IMR-90 (cell line): Measurements from ENCODE around the gene PARP1. TPM values are rescaled to one million over a fixed set of nuclear protein-coding genes. Genes with fewer than 3 reads are reported as not detected.

Experiments
- ATAC-seq: fragments of 200-7000 bp; cut with Tn5 transposase; 2 replicates; pipeline ENCODE4 v1.9.1; 2020; ENCODE audit warnings: low read depth, mild to moderate bottlenecking, moderate library complexity
- BruUV-seq: library from RNA; stranded (reverse); fragments of 400-500 nt; replicated peaks from 2 replicates; lab custom pipeline; 2021; lab: Mats Ljungman, UMichigan
- CTCF ChIA-PET: fragments of 300-600 bp; formaldehyde crosslinking; extraction: SDS; loops from one replicate; lab custom pipeline; 2021; ENCODE audit warnings: antibody characterized with exemption; lab: Yijun Ruan, JAX
- POLR2A ChIA-PET: fragments of 300-600 bp; sonication (Branson Sonifier 250); formaldehyde crosslinking; loops from one replicate; lab custom pipeline; 2022; ENCODE audit warnings: antibody characterized with exemption; ENCODE audit not compliant: unreplicated experiment; lab: Charles Lee
- DNase-seq: peaks from one replicate; pipeline ENCODE4 v3.0.0; 2013
- H2AFZ ChIP-seq: replicated peaks from 2 replicates; pipeline ENCODE3; 2013; ENCODE audit warnings: low read length, mild to moderate bottlenecking; ENCODE audit not compliant: poor library complexity
- H2AK5ac ChIP-seq: 2 replicates; pipeline ENCODE4 v1.6.1; 2013; ENCODE audit warnings: low read depth, low read length, inconsistent platforms
- H2AK9ac ChIP-seq: replicated peaks from 2 replicates; pipeline ENCODE3; 2013; ENCODE audit warnings: mild to moderate bottlenecking, low read depth, low read length, moderate library complexity; ENCODE audit not compliant: poor library complexity
- H2BK120ac ChIP-seq: 2 replicates; pipeline ENCODE4 v1.6.1; 2013; ENCODE audit warnings: low read depth, low read length, inconsistent platforms
- H2BK15ac ChIP-seq: 3 replicates; pipeline ENCODE4 v1.6.1; 2013; ENCODE audit warnings: low read depth, low read length, inconsistent platforms
- H2BK20ac ChIP-seq: 2 replicates; pipeline ENCODE4 v1.6.1; 2013; ENCODE audit warnings: low read depth, mild to moderate bottlenecking, inconsistent platforms, low read length, moderate library complexity
- H2BK5ac ChIP-seq: 2 replicates; pipeline ENCODE4 v1.6.1; 2013; ENCODE audit warnings: mild to moderate bottlenecking, low read depth, low read length, inconsistent platforms; ENCODE audit not compliant: poor library complexity, severe bottlenecking
- H3K14ac ChIP-seq: replicated peaks from 2 replicates; pipeline ENCODE4 v1.6.1; 2013; ENCODE audit warnings: low read depth, low read length, inconsistent platforms
- H3K18ac ChIP-seq: 2 replicates; pipeline ENCODE4 v1.6.1; 2013; ENCODE audit warnings: low read depth, low read length, control low read depth
- H3K23ac ChIP-seq: 2 replicates; pipeline ENCODE4 v1.6.1; 2013; ENCODE audit warnings: low read depth, low read length, inconsistent platforms
- H3K27ac ChIP-seq: 2 replicates; pipeline ENCODE4 v1.5.1; 2013; ENCODE audit warnings: mild to moderate bottlenecking, control low read depth, low read length; ENCODE audit not compliant: insufficient read depth
- H3K27me3 ChIP-seq: 2 replicates; pipeline ENCODE4 v1.6.1; 2013; ENCODE audit warnings: low read length; ENCODE audit not compliant: control insufficient read depth, insufficient read depth
- H3K36me3 ChIP-seq: 2 replicates; pipeline ENCODE4 v1.6.1; 2013; ENCODE audit warnings: low read length, mixed read lengths; ENCODE audit not compliant: control insufficient read depth, insufficient read depth
- H3K4ac ChIP-seq: 2 replicates; pipeline ENCODE4 v1.6.1; 2013; ENCODE audit warnings: low read depth, low read length, inconsistent platforms
- H3K4me1 ChIP-seq: 2 replicates; pipeline ENCODE4 v1.6.1; 2013; ENCODE audit warnings: low read length, mixed read lengths; ENCODE audit not compliant: control insufficient read depth, insufficient read depth
- H3K4me2 ChIP-seq: 2 replicates; pipeline ENCODE4 v1.6.1; 2013; ENCODE audit warnings: low read depth, mild to moderate bottlenecking, control low read depth, low read length, moderate library complexity
- H3K4me3 ChIP-seq: 2 replicates; pipeline ENCODE4 v1.5.1; 2013; ENCODE audit warnings: low read depth, mild to moderate bottlenecking, control low read depth, low read length, moderate library complexity; ENCODE audit not compliant: insufficient read depth
- H3K56ac ChIP-seq: 2 replicates; pipeline ENCODE4 v1.6.1; 2013; ENCODE audit warnings: low read length, inconsistent platforms; ENCODE audit not compliant: insufficient read depth; ENCODE audit errors: extremely low read depth
- H3K79me1 ChIP-seq, 2 experiments: 2 replicates each; pipeline ENCODE4 v1.6.1; 2013; ENCODE audit warnings: low read length in 2 of 2, inconsistent platforms in 1 of 2, low read depth in 1 of 2
- H3K9ac ChIP-seq: 2 replicates; pipeline ENCODE4 v1.6.1; 2013; ENCODE audit warnings: low read depth, low read length, control low read depth
- H3K9me1 ChIP-seq: 2 replicates; pipeline ENCODE4 v1.6.1; 2013; ENCODE audit warnings: low read length, inconsistent platforms; ENCODE audit not compliant: insufficient read depth
- H3K9me3 ChIP-seq: 2 replicates; pipeline ENCODE4 v1.6.1; 2013; ENCODE audit warnings: low read length; ENCODE audit not compliant: control insufficient read depth, insufficient read depth
- H4K20me1 ChIP-seq: 2 replicates; pipeline ENCODE4 v1.6.1; 2013; ENCODE audit warnings: low read length, inconsistent platforms; ENCODE audit not compliant: insufficient read depth
- H4K5ac ChIP-seq: 2 replicates; pipeline ENCODE4 v1.6.1; 2013; ENCODE audit warnings: mild to moderate bottlenecking, low read depth, low read length, control low read depth
- H4K8ac ChIP-seq, 2 experiments: 2 replicates each; pipeline ENCODE4 v1.6.1; 2013; ENCODE audit warnings: low read depth in 2 of 2, low read length in 2 of 2, control low read depth in 1 of 2, inconsistent platforms in 1 of 2
- H4K91ac ChIP-seq: 2 replicates; pipeline ENCODE4 v1.6.1; 2013; ENCODE audit warnings: low read depth, low read length, inconsistent platforms; ENCODE audit not compliant: insufficient read depth
- BHLHE40 ChIP-seq: fragments of 150-350 bp; IDR thresholded peaks from 2 replicates; pipeline ENCODE4 v1.6.1; 2016; ENCODE audit warnings: mild to moderate bottlenecking, low read depth, low read length
- CEBPB ChIP-seq: IDR thresholded peaks from 2 replicates; pipeline ENCODE4 v1.6.1; 2012; ENCODE audit warnings: low read depth, low read length, improper control_type of control experiment
- CHD1 ChIP-seq: IDR thresholded peaks from 2 replicates; pipeline ENCODE4 v1.6.1; 2012; ENCODE audit warnings: low read depth, low read length, improper control_type of control experiment
- CTCF ChIP-seq: conservative IDR thresholded peaks from 2 replicates; pipeline ENCODE4 v1.5.1; 2012; ENCODE audit warnings: mild to moderate bottlenecking, low read depth, low read length, improper control_type of control experiment
- FOS ChIP-seq: fragments of 150-350 bp; IDR thresholded peaks from 2 replicates; pipeline ENCODE4 v1.6.1; 2016; ENCODE audit warnings: low read depth, low read length
- MAFK ChIP-seq: IDR thresholded peaks from 2 replicates; pipeline ENCODE4 v1.6.1; 2012; ENCODE audit warnings: low read depth, low read length, improper control_type of control experiment
- MAZ ChIP-seq: IDR thresholded peaks from 2 replicates; pipeline ENCODE4 v1.6.1; 2012; ENCODE audit warnings: low read depth, mild to moderate bottlenecking, low read length, improper control_type of control experiment, moderate library complexity, borderline replicate concordance
- MXI1 ChIP-seq: IDR thresholded peaks from 2 replicates; pipeline ENCODE4 v1.6.1; 2012; ENCODE audit warnings: low read depth, mild to moderate bottlenecking, low read length, moderate library complexity, borderline replicate concordance
- NFE2L2 ChIP-seq: fragments of 150-350 bp; IDR thresholded peaks from 2 replicates; pipeline ENCODE4 v1.6.1; 2016; ENCODE audit warnings: low read depth, mild to moderate bottlenecking, low read length
- POLR2A ChIP-seq: IDR thresholded peaks from 2 replicates; pipeline ENCODE4 v1.6.1; 2012; ENCODE audit warnings: mild to moderate bottlenecking, low read depth, low read length
- RAD21 ChIP-seq: IDR thresholded peaks from 2 replicates; pipeline ENCODE4 v1.6.1; 2012; ENCODE audit warnings: low read length, improper control_type of control experiment
- RCOR1 ChIP-seq: IDR thresholded peaks from 2 replicates; pipeline ENCODE4 v1.6.1; 2012; ENCODE audit warnings: mild to moderate bottlenecking, low read length, improper control_type of control experiment; ENCODE audit not compliant: insufficient replicate concordance
- RFX5 ChIP-seq: IDR thresholded peaks from 2 replicates; pipeline ENCODE4 v1.8.0; 2012; ENCODE audit warnings: low read depth, mild to moderate bottlenecking, low read length, moderate library complexity
- SMC3 ChIP-seq: fragments of 150-350 bp; IDR thresholded peaks from 2 replicates; pipeline ENCODE4 v1.6.1; 2016; ENCODE audit warnings: low read depth, mild to moderate bottlenecking, antibody characterized with exemption, low read length, moderate library complexity
- WGBS, 2 experiments: methylation state at CpG; one replicate each; pipeline versions ENCODE4 v1.1.5 to v1.1.7; 2013; ENCODE audit warnings: missing lambda C conversion rate in 2 of 2; ENCODE audit not compliant: insufficient read length in 1 of 2; ENCODE audit errors: extremely low coverage in 2 of 2; 5-methylcytosine and 5-hydroxymethylcytosine counted together
- dilution Hi-C: fragments of 300-500 bp; cut with HindIII; formaldehyde crosslinking; loops from one replicate; pipeline ENCODE4 v1.14.3; 2018; ENCODE audit warnings: low sequenced_read_pairs; ENCODE audit not compliant: unreplicated experiment
- in situ Hi-C: fragments of 300-500 bp; cut with MboI; formaldehyde crosslinking; loops from 3 replicates; pipeline ENCODE4 v1.14.3; 2019; ENCODE audit warnings: low sequenced_read_pairs, inconsistent platforms, mixed read lengths
- intact Hi-C: fragments of 100-400 bp; cut with micrococcal nuclease; formaldehyde crosslinking; loops from 2 replicates; pipeline ENCODE4 v1.10.0; 2022
- polyA plus RNA-seq, 3 experiments: library from polyadenylated mRNA; depleted of rRNA; stranded (reverse); fragments of >200 nt; gene quantifications; 2 replicates each; pipeline ENCODE4 v1.2.3, GENCODE V29; 2012; ENCODE audit warnings: low replicate concordance in 1 of 3
- total RNA-seq: library from RNA; depleted of rRNA; stranded (reverse); fragments of >200 nt; gene quantifications from 2 replicates; pipeline ENCODE4 v1.2.3, GENCODE V29; 2012
- TF ChIP-seq, protein P1 (sequence below): fragments of 150-350 bp; IDR thresholded peaks from 2 replicates; pipeline ENCODE4 v1.6.1; 2016; ENCODE audit warnings: low read depth, mild to moderate bottlenecking, low read length, moderate library complexity, borderline replicate concordance
- TF ChIP-seq, protein P2 (sequence below): fragments of 150-350 bp; IDR thresholded peaks from 2 replicates; pipeline ENCODE4 v1.6.1; 2017; ENCODE audit warnings: mild to moderate bottlenecking, antibody characterized with exemption, low read length, low read depth

PARP1 gene
- total and polyA plus RNA-seq, 2 of the 4 experiments (the other 2 are of a cell fraction): 86.5 to 105 TPM

DNA sequence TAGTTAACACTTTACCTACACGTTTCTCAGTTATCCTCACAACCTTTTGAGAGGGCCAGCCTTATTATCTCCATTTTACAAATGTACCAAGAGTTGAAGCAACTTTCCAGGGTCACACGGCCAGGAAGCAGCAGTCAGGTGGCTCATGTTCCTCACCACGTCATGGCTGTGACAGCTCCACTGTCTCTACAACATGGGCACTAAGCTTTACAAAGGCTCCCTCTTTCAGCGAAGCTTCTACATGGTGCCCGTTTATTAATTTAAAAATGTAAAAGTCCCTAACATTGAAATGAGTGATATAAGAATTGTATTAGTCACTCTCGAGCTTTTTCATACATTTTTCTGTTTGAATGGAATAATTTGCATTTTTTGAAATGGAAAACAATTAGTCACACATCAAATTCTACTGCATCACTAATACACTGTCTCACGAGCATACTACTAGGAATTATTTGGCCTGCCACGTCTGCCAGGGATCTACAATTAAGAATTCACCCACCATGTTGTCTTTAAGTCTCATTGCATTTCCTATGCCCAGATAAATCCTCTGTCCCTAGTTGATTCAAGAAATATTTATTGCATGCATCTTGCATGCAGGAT lies 70.5 kb downstream of the PARP1 start:
- Histone ChIP-seq H3K4ac (no peak overlapping the region), H2BK5ac (no peak overlapping the region), H3K79me1 (no peaks in the 10 kb centered on the region), H4K5ac (no peak overlapping the region), H3K9me3 (no peaks in the 10 kb centered on the region), H2BK15ac (no peak overlapping the region), H4K91ac (no peak overlapping the region), H3K23ac (no peak overlapping the region), H3K9me1 (no peaks in the 10 kb centered on the region), H3K14ac (no peak overlapping the region), H3K27ac (no peak overlapping the region), H2BK20ac (no peak overlapping the region), H4K20me1 (no peaks in the 10 kb centered on the region), H3K27me3 (no peaks in the 10 kb centered on the region), H3K9ac (no peak overlapping the region), H3K4me1 (no peaks in the 10 kb centered on the region), H4K8ac (no peak overlapping the region), H2AFZ (no peak overlapping the region), H2AK9ac (no peak overlapping the region), H3K4me3 (no peak overlapping the region), H3K56ac (no peak overlapping the region), H2BK120ac (no peak overlapping the region), H3K36me3 (no peaks in the 10 kb centered on the region), H3K4me2 (no peak overlapping the region), H2AK5ac (no peak overlapping the region), H3K18ac (no peak overlapping the region)
- WGBS, 2 experiments: 33% methylated on average over 1 of the region's 8 CpGs; no CpG with 5 or more reads in 1 of the 2 experiments
- intact Hi-C loops (loop anchor here (10.0 kb wide), 1 partner anchor 133 kb away; no protein-coding TSS in a partner anchor), dilution Hi-C loops (no loop called here), in situ Hi-C loops (no loop called here)
- ChIA-PET CTCF (interaction anchor here (1.4 kb wide), 1 partner anchor 212 kb away, joined by 3 read pairs; no protein-coding TSS in a partner anchor), POLR2A (no interaction called here)
- no peak for DNase-seq
- no peak for ATAC-seq
- TF ChIP-seq BHLHE40 (no peak), MAZ (no peak), NFE2L2 (no peak), MXI1 (no peak), POLR2A (no peak), RAD21 (no peak), RFX5 (no peak), CHD1 (no peak), CEBPB (no peak), CTCF (no peak), RCOR1 (no peak), SMC3 (no peak), MAFK (no peak), FOS (no peak)
- TF ChIP-seq, protein P1, sequence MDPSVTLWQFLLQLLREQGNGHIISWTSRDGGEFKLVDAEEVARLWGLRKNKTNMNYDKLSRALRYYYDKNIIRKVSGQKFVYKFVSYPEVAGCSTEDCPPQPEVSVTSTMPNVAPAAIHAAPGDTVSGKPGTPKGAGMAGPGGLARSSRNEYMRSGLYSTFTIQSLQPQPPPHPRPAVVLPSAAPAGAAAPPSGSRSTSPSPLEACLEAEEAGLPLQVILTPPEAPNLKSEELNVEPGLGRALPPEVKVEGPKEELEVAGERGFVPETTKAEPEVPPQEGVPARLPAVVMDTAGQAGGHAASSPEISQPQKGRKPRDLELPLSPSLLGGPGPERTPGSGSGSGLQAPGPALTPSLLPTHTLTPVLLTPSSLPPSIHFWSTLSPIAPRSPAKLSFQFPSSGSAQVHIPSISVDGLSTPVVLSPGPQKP: no peak
- TF ChIP-seq, protein P2, sequence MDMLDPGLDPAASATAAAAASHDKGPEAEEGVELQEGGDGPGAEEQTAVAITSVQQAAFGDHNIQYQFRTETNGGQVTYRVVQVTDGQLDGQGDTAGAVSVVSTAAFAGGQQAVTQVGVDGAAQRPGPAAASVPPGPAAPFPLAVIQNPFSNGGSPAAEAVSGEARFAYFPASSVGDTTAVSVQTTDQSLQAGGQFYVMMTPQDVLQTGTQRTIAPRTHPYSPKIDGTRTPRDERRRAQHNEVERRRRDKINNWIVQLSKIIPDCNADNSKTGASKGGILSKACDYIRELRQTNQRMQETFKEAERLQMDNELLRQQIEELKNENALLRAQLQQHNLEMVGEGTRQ: no peak
- BruUV-seq: no TSS peak
